DLD1 (cell line): Measurements from ENCODE around the gene PRM1.

ENCODE experiments used
- in situ Hi-C: cut with HindIII; loops from 2 replicates; pipeline ENCODE4 v1.10.0; 2017; ENCODE audit warnings: low sequenced_read_pairs

Gene PRM1

DNA sequence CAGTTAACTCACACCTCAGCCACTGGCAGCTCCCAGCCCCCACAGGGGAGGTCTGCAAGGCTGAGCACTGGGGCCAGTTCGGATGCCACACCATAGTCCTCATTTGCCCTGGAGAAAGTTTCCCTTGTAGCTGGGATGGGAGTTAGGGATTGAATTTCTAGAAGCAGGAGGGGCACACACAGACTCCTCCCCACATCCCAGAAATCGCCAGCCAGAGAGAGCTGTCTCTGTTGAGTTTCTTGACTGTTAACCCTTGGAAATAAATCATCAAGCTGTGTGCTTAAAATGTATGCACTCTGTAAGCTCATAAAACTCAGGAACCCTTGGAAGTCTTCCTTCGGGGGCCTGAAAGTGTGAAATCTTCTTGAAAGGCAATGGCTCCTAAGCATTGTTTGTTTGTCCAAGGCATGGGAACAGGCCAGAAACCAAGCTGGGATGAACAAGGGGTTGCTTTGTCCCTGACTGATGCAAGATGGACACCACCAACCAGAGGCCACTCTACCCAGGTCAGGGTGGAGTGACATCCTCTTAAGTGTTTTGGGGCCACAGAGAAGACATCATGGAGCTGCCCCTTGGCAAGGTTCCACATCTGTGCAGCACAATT lies 7.3 kb downstream of the PRM1 start:
- in situ Hi-C loops = no loop called here

GRCh38 chr16:11272921-11273720 lies 8.0 kb downstream of the PRM1 start, which contains the start of gene PRM3:
Gene PRM3 (minus strand): TSS chr16:11273629. CDS start chr16:11273595, 34 bp downstream.
- in situ Hi-C loops = no loop called here

GRCh38 chr16:11272484-11272883 lies 8.6 kb downstream of the PRM1 start:
- in situ Hi-C loops = no loop called here

GRCh38 chr16:11271610-11272009 lies 9.5 kb downstream of the PRM1 start:
- in situ Hi-C loops = no loop called here

GRCh38 chr16:11270602-11271162 lies 10.4 kb downstream of the PRM1 start:
- in situ Hi-C loops = no loop called here

GRCh38 chr16:11268921-11269375 lies 12.2 kb downstream of the PRM1 start, which contains the start of gene TNP2:
Gene TNP2 (minus strand): TSS chr16:11269325. CDS start chr16:11269262, 63 bp downstream.
- in situ Hi-C loops = no loop called here

- in situ Hi-C loops = no loop called here
Observed at GRCh38 chr16:11265124-11265523, 16.0 kb downstream of the PRM1 start.

- in situ Hi-C loops = no loop called here
Observed at GRCh38 chr16:11264155-11264832, 16.8 kb downstream of the PRM1 start.

DNA sequence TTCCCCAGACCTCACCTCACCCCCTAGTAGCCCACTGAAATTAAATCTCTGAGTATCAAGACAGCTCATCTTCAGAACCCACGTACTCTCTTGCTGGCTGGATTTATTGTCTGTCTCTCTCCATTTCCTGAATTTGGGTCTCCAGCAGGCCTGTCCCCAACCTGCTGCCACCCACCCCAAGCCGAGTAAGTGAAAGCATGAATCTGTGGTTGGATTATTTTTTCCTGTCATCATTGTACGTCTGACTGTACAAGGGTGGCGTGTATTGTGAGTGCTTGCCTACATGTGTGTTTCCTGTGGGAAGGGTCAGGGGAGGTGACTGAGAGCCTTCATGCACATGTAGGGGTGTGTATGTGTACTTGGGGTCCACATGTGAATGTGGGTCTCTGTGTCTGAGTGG lies 17.4 kb downstream of the PRM1 start:
- in situ Hi-C loops = no loop called here

GRCh38 chr16:11262915-11263314 lies 18.2 kb downstream of the PRM1 start:
- in situ Hi-C loops = no loop called here

GRCh38 chr16:11260596-11260966 lies 20.5 kb downstream of the PRM1 start:
- in situ Hi-C loops = no loop called here

GRCh38 chr16:11259655-11260595 lies 21.2 kb downstream of the PRM1 start:
- in situ Hi-C loops = no loop called here

DNA sequence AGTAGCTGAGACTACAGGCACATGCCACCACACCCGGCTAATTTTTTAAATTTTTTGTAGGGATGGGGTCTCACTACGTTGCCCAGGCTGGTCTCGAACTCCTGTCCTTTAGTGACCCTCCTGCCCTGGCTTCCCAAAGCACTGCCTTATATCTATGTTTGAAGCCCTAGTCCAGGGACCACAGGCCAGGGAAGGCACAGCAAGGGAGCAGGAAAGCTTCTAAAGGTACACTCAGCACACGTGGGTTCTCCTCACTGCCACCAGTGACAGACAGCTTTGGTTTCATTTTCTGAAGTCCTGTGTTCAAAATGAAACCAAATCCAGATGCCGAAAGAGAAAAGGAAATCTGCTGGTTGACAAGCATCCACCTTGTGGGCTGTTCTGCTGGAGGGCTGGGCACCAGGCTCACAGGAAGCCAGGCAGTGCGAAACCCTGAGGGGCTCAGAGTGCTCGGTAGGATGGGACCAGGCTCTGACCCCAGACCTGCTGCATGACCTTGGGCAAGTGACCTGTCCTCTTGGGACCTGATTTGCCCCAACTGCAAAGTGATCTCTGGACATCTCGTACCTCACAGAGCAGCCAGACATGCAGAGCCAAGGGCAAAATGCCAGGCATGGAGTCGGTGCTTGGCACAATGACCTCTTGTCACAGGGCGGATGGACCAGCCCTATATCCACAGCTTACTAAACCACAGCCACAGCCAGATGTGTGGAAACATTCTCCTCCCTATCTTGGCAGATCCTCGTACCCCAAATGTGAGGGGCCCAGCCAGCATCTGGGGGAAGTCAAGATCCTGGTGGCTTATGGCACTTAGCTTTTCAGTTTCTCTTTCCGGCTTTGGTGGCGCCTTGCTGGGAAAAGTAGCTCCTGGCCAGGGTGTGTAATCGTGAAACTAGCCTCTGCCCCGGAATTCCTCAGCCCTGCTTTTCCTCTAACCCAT lies 22.3 kb downstream of the PRM1 start:
- in situ Hi-C loops = no loop called here

GRCh38 chr16:11257131-11257938 lies 23.8 kb downstream of the PRM1 start:
- in situ Hi-C loops = no loop called here

GRCh38 chr16:11256661-11257130 lies 24.4 kb downstream of the PRM1 start:
- in situ Hi-C loops = no loop called here

DNA sequence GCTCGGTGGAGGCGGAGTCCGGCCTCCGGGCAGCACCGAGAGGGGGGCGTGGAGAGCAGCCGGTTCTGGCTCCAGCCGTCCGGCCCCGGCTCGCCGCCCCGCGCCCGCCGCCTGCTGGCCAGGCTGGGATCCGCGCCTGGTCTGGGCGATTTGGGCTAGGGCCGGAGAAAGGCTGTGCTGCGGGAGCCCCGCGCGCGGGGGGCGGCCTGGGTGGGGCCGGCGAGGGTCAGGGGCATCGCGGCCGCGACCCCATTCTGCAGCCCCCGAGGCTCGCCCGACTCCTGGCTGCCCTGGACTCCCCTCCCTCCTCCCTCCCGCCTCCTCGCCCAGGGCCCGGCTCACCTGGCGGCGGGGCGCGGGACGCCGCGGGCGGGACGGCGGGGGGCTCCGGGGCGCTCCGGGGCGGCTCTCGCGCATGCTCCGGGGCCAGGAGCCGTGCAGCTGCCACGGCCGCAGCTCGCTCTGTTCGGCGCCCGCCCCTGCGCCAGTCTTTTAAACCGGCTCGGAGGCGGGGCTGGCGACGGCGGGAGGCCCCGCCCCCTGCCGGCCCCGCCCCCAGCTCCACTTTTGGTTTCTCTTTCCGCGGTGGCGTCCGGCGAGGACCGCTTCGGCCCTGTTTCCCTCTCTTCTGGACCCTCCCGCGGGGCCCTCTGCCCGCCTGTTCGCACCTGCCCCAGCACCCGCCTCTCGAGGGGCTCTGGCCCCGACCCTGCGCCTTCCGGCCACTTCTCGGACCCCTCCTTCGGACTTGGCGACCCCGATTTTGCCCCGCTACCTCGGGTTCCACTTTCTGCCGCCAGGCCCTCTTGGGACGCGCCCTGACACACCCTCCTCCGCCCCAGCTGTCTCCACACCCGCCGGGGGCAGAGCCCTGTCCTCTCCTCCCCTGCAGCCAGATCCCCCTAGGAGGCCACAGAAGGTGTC lies 25.1 kb downstream of the PRM1 start, which contains the start of gene SOCS1:
Gene SOCS1 (minus strand): TSS at position 468 of the 924 bp plus-strand sequence. CDS start 726 bp downstream, outside the sequence.
- in situ Hi-C loops = no loop called here
